GM18907 (cell line): ENCODE data around the gene GPI.
"Not testable (repeated sequence)": the region's sequence is repeated elsewhere in the genome, so short reads cannot be mapped to it uniquely, and the experiment has no call there.

ENCODE experiments used
- ATAC-seq: cut with Tn5 transposase; IDR thresholded peaks from one replicate; pipeline ENCODE4 v1.9.1; 2021; ENCODE audit warnings: mild to moderate bottlenecking, moderate library complexity; ENCODE audit not compliant: unreplicated experiment

The GPI gene

GRCh38 chr19:34366738-34367623 lies 2.0 kb downstream of the GPI start:
- ATAC-seq = no peak

GRCh38 chr19:34367624-34367957 lies 2.6 kb downstream of the GPI start:
- no peak for ATAC-seq

DNA sequence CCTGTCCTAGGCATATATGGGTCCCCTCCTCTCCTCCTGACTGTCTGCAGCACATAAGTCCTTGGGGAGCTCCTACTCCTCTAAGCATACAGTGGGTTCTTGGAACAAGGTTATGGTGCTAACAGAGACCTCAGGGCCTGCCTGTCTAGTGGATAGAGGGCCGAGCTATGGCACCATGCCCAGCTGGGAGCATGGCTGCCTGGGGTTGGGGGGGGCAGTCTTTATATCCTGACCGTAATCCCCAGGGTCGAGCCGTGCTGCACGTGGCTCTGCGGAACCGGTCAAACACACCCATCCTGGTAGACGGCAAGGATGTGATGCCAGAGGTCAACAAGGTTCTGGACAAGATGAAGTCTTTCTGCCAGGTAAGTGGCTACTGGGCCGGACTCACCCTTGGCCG lies 3.3 kb downstream of the GPI start:
- ATAC-seq = no peak

DNA sequence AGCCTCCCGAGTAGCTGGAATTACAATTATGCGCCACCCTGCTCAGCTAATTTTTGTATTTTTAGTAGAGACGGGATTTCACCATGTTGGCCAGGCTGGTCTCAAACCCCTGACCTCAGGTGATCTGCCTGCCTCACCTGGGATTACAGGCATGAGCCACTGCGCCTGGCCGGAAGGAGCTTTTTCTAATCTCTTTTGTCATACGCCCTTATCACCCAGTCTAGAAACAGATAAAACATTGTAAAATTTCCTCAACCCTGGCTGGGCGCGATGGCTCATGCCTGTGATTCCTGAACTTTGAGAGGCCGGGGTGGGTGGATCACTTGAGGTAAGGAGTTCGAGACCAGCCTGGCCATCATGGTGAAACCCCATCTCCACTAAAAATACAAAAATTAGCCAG lies 4.2 kb downstream of the GPI start:
- ATAC-seq = not testable (repeated sequence)

- no peak for ATAC-seq
These were observed 5.1 kb downstream of the GPI start for GRCh38 chr19:34370117-34370516.

DNA sequence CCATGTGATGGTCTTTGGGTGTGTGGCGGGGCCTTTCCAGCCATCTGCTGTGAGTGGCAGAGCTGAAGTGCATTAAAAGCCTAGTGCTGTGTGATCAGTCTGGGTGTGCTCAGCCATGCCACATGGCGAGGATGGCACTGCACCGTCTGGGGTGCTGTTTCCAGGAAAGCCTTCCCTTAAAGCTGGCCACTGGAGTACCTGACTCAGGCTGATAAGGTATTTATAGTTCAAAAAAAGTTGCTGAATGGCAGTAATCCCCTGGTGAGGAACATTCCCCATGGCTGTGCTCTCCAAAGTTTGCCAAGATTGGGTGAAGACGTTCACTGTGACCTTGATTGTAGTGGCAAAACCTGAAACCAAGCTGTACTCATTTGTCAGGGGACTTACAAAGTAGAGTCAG lies 6.0 kb downstream of the GPI start:
- no peak for ATAC-seq

DNA sequence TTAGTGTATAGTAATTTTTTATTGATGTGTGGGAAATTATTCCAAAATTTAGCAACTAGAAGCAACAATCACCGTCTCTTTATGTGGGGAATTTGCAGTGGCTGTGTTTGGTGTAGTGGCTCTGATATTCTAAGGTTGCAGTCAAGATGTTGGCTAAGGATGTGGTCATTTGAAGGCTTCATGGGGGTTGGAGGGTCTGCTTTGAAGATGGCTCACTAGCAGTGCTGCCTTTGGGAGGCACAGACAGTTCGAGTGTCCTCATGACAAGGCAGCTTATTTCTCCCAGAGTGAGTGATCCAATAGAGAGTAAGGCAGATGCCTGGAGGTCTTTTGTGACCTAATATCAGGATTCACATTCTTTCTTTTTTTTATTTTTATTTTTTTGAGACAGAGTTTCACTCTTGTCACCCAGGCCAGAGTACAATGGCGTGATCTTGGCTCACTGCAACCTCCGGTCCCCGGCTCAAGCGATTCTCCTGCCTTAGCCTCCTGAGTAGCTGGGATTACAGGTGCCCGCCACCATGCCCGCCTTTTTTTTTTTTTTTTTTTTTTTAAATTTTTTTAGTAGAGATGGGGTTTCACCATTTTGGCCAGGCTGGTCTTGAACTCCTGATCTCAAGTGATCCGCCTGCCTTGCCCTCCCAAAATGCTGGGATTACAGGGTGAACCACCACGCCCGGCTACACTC lies 8.7 kb downstream of the GPI start:
- ATAC-seq = no peak

- no peak for ATAC-seq
These were observed 10.6 kb downstream of the GPI start for GRCh38 chr19:34375598-34375997.

DNA sequence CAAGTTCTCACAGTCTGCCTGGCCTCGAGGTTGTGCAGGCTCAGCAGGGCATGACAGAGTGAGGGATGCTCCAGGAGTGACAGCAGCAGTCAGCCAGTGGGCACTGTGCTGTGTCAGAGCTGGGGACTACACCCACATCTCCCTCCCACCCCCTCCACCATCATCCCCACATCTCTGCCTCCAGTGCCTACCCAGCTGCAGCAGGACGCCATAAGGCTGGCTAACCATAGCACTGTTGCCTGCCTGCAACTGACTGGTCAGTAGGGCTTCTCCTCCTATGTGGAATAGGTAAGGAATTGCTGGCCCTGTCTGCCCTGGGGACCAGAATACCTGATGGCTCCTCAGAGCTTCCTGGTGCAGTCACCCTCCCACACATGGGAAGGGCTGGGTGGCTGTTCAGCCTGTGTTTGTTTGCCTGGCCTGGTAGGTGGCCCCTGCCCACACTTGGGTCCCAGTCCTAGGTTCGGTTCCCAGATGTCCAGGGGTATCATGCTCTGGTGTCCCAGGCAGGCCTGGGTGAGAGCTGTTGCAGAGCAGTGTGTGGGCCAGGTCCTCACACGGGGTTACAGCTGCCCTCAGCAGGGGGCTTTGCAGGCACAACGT lies 15.7 kb downstream of the GPI start:
- no peak for ATAC-seq

GRCh38 chr19:34381399-34382251 lies 16.6 kb downstream of the GPI start:
- ATAC-seq = no peak

DNA sequence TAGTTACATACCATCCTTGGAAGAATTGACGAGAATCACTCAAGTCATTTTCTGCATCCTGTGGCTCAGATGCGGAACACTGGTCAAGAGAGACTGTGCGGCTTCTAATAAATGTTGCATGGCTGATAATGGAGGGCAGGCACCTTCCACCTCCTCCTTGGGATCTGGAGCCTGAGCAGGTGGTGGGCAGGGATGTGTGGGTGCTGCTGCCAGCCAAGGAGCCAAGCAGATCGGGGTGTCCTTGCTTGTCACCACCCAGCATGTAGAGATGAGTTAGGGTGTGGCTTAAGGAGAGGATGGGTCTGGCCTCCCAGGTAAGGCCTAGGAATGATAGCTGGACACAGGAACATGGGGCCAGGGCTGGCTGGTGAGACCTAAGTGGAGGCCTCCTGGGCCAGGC lies 17.5 kb downstream of the GPI start:
- ATAC-seq = no peak

DNA sequence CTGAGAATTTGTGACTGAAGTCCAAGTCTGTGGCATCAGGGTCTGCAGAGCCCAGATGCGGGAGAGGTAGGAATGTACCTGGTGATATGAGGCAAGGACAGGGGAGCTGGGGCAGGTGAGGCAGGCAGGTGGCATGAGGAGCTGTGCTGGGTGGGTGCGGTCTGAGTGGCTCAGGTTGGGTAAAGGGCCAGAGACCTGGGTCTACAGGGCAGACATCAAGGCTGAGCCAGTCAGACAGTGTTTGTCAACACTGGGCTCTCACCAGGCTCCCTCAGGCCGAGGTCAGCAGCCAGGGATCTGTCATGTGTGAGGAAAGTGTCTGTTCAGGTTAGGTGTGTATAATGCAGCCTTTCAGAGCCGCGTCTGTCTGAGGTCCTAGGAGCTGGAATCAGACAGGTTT lies 18.6 kb downstream of the GPI start:
- ATAC-seq = no peak

DNA sequence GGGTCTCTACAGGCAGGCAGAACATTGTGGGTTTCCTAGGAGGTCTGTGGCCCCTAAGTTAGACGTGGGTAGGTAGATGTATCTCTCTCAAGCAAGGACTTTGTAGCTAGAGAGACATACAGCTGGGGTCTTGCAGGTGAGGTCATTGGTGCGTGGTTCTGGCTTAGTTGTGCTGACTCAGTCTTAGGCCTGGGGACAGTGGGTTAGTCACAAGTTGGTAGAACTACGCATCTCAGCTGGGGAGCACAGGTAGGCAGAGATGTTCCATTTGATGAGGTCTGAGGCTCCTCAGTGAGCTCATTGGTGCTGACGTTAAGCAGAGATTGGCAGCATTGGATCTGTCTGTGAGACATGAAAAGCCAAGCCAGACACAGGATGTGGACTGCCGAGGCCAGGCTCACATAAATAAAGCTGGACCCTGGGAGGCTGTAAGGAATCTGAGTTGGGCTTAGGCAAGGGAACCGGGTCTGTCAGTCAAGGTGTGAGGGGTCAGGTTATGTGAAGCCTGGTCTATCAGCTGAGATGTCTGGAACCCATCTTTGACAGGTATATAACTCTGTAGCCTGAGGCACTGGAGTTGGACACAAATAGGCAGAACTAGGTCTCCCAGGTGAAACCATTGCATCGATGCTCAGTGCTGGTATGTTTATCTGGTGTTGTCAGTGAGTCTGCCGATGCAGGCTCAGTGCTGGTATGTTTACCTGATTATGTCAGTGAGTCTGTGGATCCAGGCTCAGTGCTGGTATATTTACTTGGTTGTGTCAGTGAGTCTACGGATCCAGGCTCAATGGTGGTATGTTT lies 21.8 kb downstream of the GPI start:
- no peak for ATAC-seq

DNA sequence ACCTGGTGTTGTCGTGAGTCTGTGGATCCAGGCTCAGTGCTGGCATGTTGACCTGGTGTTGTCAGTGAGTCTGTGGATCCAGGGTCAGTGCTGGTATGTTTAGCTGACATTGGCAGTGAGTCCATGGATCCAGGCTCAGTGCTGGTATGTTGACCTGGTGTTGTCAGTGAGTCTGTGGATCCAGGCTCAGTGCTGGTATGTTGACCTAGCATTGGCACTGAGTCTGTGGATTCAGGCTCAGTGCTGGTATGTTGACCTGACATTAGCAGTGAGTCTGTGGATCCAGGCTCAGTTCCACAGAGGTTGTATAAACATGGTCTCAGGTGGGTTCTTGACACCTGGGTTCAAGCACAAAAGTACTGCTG lies 22.4 kb downstream of the GPI start:
- no peak for ATAC-seq

- ATAC-seq = not testable (repeated sequence)
These were observed 23.7 kb downstream of the GPI start for GRCh38 chr19:34388745-34389144.

- ATAC-seq = no peak
These were observed 26.8 kb downstream of the GPI start for GRCh38 chr19:34391813-34392212.

DNA sequence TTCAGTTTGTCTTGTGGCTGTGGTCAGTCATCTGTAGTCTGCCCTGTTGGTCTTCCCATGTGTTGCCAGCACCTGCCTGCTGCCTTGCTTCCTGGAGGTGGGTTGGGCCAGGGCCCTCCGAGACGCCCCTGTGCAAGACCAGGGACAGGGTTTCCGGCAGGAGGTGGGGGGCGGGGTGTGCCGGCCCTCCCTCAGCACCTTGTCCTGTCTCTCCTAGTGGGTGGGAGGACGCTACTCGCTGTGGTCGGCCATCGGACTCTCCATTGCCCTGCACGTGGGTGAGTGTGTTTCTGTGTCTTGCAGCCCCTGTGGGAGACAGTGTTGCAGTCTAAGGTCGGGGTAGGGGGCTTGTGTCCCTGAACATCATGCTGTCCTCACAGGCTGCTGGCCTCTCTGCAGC lies 28.0 kb downstream of the GPI start:
- no peak for ATAC-seq

- no peak for ATAC-seq
These were observed 28.6 kb downstream of the GPI start for GRCh38 chr19:34393629-34394028.

GRCh38 chr19:34397853-34398252 lies 32.9 kb downstream of the GPI start:
- no peak for ATAC-seq

GRCh38 chr19:34399886-34400285 lies 34.9 kb downstream of the GPI start:
- ATAC-seq = no peak
